Adipocyte (in vitro differentiated cells): ENCODE data around the gene VPS45.
"Not testable (repeated sequence)": the region's sequence is repeated elsewhere in the genome, so short reads cannot be mapped to it uniquely, and the experiment has no call there.

Experiments
- DNase-seq: peaks from one replicate; pipeline ENCODE4 v3.0.0-alpha.2; 2015; ENCODE audit warnings: low read depth
- H3K27me3 ChIP-seq: replicated peaks from 2 replicates; pipeline ENCODE4 v1.7.0; 2013; ENCODE audit warnings: mild to moderate bottlenecking, low read length, moderate library complexity; ENCODE audit not compliant: control insufficient read depth, insufficient read depth
- H3K36me3 ChIP-seq: 2 replicates; pipeline ENCODE4 v1.7.0; 2013; ENCODE audit warnings: low read length, mild to moderate bottlenecking, moderate library complexity; ENCODE audit not compliant: control insufficient read depth, insufficient read depth, severe bottlenecking
- H3K4me1 ChIP-seq: 2 replicates; pipeline ENCODE4 v1.7.0; 2013; ENCODE audit warnings: mild to moderate bottlenecking, low read length, moderate library complexity; ENCODE audit not compliant: control insufficient read depth, insufficient read depth
- H3K4me3 ChIP-seq: 2 replicates; pipeline ENCODE4 v1.7.0; 2013; ENCODE audit warnings: mild to moderate bottlenecking, low read length, moderate library complexity
- H3K9ac ChIP-seq: 2 replicates; pipeline ENCODE4 v1.7.0; 2013; ENCODE audit warnings: mild to moderate bottlenecking, low read length, moderate library complexity
- H3K9me3 ChIP-seq: 2 replicates; pipeline ENCODE4 v1.7.0; 2013; ENCODE audit warnings: mild to moderate bottlenecking, low read length, moderate library complexity; ENCODE audit not compliant: control insufficient read depth

The VPS45 gene

GRCh38 chr1:150178548-150178947, 111.0 kb downstream of the VPS45 start:
- no peak overlapping the region for H3K9ac ChIP-seq
- H3K27me3 ChIP-seq: no peaks in the 10 kb centered on the region
- no peaks in the 10 kb centered on the region for H3K36me3 ChIP-seq
- H3K4me3 ChIP-seq: no peak overlapping the region
- DNase-seq: no peak
- H3K9me3 ChIP-seq: no peaks in the 10 kb centered on the region
- peaks cover 15% of the 10 kb centered on the region for H3K4me1 ChIP-seq

- peaks cover 15% of the 10 kb centered on the region for H3K4me1 ChIP-seq
- H3K9ac ChIP-seq: no peak overlapping the region
- no peaks in the 10 kb centered on the region for H3K27me3 ChIP-seq
- no peak for DNase-seq
- H3K9me3 ChIP-seq: no peaks in the 10 kb centered on the region
- no peak overlapping the region for H3K4me3 ChIP-seq
- H3K36me3 ChIP-seq: no peaks in the 10 kb centered on the region
Observed at GRCh38 chr1:150179867-150180266, 112.3 kb downstream of the VPS45 start.

GRCh38 chr1:150180474-150180873, 112.9 kb downstream of the VPS45 start:
- Histone ChIP-seq H3K27me3 (no peaks in the 10 kb centered on the region), H3K9me3 (no peaks in the 10 kb centered on the region), H3K36me3 (no peaks in the 10 kb centered on the region), H3K4me1 (peaks cover 15% of the 10 kb centered on the region), H3K9ac (no peak overlapping the region), H3K4me3 (no peak overlapping the region)
- DNase-seq: no peak

- Histone ChIP-seq H3K4me1 (peaks cover 23% of the 10 kb centered on the region), H3K4me3 (no peak overlapping the region), H3K27me3 (no peaks in the 10 kb centered on the region), H3K9ac (no peak overlapping the region), H3K36me3 (no peaks in the 10 kb centered on the region), H3K9me3 (no peaks in the 10 kb centered on the region)
- no peak for DNase-seq
Observed at GRCh38 chr1:150182247-150182646, 114.7 kb downstream of the VPS45 start.

- no peak for DNase-seq
- Histone ChIP-seq H3K9me3 (no peaks in the 10 kb centered on the region), H3K4me3 (no peak overlapping the region), H3K36me3 (no peaks in the 10 kb centered on the region), H3K9ac (no peak overlapping the region), H3K4me1 (peaks cover 24% of the 10 kb centered on the region), H3K27me3 (no peaks in the 10 kb centered on the region)
Observed at GRCh38 chr1:150183061-150183460, 115.5 kb downstream of the VPS45 start.

GRCh38 chr1:150185481-150185880, 117.9 kb downstream of the VPS45 start:
- H3K9me3 ChIP-seq: no peaks in the 10 kb centered on the region

GRCh38 chr1:150186438-150186788, 118.8 kb downstream of the VPS45 start:
- not testable (repeated sequence) for H3K36me3 ChIP-seq, H3K27me3 ChIP-seq, H3K9me3 ChIP-seq, DNase-seq
- H3K9ac ChIP-seq: peak overlapping the region; percentile 82
- peak overlapping the region; percentile 20 for H3K4me3 ChIP-seq
- H3K4me1 ChIP-seq: peaks cover 17% of the 10 kb centered on the region

More at GRCh38 chr1:150185481-150185880, 117.9 kb downstream of the VPS45 start:
- no peak for DNase-seq
- no peaks in the 10 kb centered on the region for H3K36me3 ChIP-seq
- H3K9ac ChIP-seq: no peak overlapping the region
- peaks cover 15% of the 10 kb centered on the region for H3K4me1 ChIP-seq
- no peak overlapping the region for H3K4me3 ChIP-seq
- H3K27me3 ChIP-seq: no peaks in the 10 kb centered on the region

- Histone ChIP-seq H3K9me3 (no peaks in the 10 kb centered on the region), H3K36me3 (no peaks in the 10 kb centered on the region), H3K4me3 (peak overlapping the region; percentile 72), H3K9ac (peak overlapping the region; percentile 82), H3K27me3 (no peaks in the 10 kb centered on the region), H3K4me1 (peaks cover 20% of the 10 kb centered on the region)
- peak; percentile 83 for DNase-seq
Observed at GRCh38 chr1:150186789-150187559, 119.4 kb downstream of the VPS45 start.

- Histone ChIP-seq H3K9me3 (no peaks in the 10 kb centered on the region), H3K4me1 (peaks cover 26% of the 10 kb centered on the region), H3K36me3 (no peaks in the 10 kb centered on the region), H3K9ac (peak overlapping the region; percentile 82), H3K27me3 (no peaks in the 10 kb centered on the region), H3K4me3 (no peak overlapping the region)
- DNase-seq: no peak
Observed at GRCh38 chr1:150187560-150187931, 120.0 kb downstream of the VPS45 start.

- Histone ChIP-seq H3K9me3 (no peaks in the 10 kb centered on the region), H3K9ac (peak overlapping the region; percentile 42), H3K4me1 (peaks cover 28% of the 10 kb centered on the region), H3K4me3 (no peak overlapping the region), H3K27me3 (no peaks in the 10 kb centered on the region), H3K36me3 (no peaks in the 10 kb centered on the region)
- DNase-seq: peak; percentile 65
Observed at GRCh38 chr1:150192012-150192411, 124.4 kb downstream of the VPS45 start.

GRCh38 chr1:150194381-150195031, 126.9 kb downstream of the VPS45 start:
- peak; percentile 67 for DNase-seq
- no peak overlapping the region for H3K9ac ChIP-seq
- peaks cover 18% of the 10 kb centered on the region for H3K4me1 ChIP-seq
- no peaks in the 10 kb centered on the region for H3K9me3 ChIP-seq
- no peaks in the 10 kb centered on the region for H3K36me3 ChIP-seq
- no peak overlapping the region for H3K4me3 ChIP-seq
- no peaks in the 10 kb centered on the region for H3K27me3 ChIP-seq
